ENCODE results near the gene TIMM29. TPM values are rescaled to one million over a fixed set of nuclear protein-coding genes. Genes with fewer than 3 reads are reported as not detected.

Gene TIMM29
- total RNA-seq, 4 donors from 2014 or later: 27.1 to 40.4 (median 32.8) TPM

DNA sequence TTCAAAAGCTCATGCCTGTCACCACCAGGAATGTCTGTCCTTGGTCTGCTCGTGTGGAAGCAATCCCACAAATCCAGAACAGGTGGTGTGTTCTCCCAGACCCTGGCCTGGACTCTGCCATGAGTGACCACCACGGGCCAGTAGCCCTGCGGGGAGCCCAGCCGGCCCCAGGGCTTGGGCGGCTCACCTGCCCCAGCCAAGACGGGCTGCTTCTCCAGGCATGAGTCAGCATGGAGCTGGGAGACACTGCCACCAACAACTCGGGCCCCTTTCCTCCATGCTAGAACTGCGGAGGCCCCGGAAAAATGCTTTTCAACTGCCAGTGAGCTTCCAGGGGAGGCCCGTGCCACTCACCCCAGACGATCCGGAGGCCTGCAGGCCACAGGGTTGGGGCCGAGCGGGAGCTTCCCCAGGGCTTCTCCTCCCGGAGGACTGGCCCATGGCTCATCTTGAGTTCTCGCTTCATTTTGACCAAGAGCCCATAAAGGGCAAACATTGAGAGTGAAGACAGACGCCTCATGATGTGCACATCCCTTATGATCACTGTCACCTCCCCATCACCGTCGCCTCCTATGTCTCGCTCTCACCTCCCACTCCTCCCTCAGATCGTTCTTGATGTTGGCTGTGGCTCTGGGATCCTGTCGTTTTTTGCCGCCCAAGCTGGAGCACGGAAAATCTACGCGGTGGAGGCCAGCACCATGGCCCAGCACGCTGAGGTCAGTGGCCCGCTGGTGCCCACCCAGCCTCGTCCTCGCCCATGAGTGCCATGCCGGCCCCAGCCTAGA, 16.8 kb upstream of the TIMM29 start:
- Histone ChIP-seq H3K27me3 (no peaks in the 10 kb centered on the region), H3K4me3 (no peak overlapping the region), H3K36me3 (peaks cover 0 to 97% (median 37%) of the 10 kb centered on the region in 3 donors), H3K27ac (no peak overlapping the region), H3K4me1 (peaks cover 0 to 6% (median 0%) of the 10 kb centered on the region in 4 donors), H3K9me3 (no peaks in the 10 kb centered on the region)
- no peak for DNase-seq (ENCODE audit: low spot score in 2 of 2)
- 86 to 90% methylated on average over 26 to 30 of the region's 31 CpGs for WGBS, 2 donors
- TF ChIP-seq, protein P1, sequence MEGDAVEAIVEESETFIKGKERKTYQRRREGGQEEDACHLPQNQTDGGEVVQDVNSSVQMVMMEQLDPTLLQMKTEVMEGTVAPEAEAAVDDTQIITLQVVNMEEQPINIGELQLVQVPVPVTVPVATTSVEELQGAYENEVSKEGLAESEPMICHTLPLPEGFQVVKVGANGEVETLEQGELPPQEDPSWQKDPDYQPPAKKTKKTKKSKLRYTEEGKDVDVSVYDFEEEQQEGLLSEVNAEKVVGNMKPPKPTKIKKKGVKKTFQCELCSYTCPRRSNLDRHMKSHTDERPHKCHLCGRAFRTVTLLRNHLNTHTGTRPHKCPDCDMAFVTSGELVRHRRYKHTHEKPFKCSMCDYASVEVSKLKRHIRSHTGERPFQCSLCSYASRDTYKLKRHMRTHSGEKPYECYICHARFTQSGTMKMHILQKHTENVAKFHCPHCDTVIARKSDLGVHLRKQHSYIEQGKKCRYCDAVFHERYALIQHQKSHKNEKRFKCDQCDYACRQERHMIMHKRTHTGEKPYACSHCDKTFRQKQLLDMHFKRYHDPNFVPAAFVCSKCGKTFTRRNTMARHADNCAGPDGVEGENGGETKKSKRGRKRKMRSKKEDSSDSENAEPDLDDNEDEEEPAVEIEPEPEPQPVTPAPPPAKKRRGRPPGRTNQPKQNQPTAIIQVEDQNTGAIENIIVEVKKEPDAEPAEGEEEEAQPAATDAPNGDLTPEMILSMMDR (IDR thresholded peaks at IDR 0.05): no peak
- no peak for TF ChIP-seq POLR2A (IDR thresholded peaks at IDR 0.05)
- TF ChIP-seq EP300 (IDR thresholded peaks at IDR 0.05): no peak

DNA sequence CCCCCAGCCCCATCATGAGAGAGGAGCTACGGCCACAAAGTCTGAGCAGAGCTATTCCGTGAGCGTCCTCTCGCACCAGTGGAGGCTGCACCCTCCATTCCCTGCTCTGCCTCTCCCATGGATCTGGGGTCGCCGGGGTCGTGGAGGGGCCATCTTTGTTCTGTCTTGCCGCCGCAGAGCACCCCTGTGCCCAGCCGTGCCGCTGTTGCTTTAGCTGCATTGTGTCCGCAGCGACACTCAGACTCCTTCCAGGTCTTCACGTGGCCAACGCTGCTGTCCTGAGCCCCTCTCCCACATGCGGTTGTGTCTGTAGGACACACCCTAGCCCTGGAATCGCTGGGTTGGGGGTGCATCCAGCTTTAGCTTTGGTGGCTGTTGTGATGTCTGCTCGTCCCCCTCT, 16.0 kb upstream of the TIMM29 start:
- Histone ChIP-seq H3K4me1 (peaks cover 0 to 6% (median 0%) of the 10 kb centered on the region in 4 donors), H3K27me3 (no peaks in the 10 kb centered on the region), H3K9me3 (no peaks in the 10 kb centered on the region), H3K27ac (no peak overlapping the region), H3K36me3 (peaks cover 0 to 94% (median 37%) of the 10 kb centered on the region in 3 donors), H3K4me3 (no peak overlapping the region)
- TF ChIP-seq, protein P1 (IDR thresholded peaks at IDR 0.05): no peak
- TF ChIP-seq EP300 (IDR thresholded peaks at IDR 0.05) (no peak), POLR2A (IDR thresholded peaks at IDR 0.05) (no peak)
- 91 to 93% methylated on average over 12 to 16 of the region's 18 CpGs for WGBS, 2 donors
- DNase-seq (ENCODE audit: low spot score in 2 of 2): no peak

DNA sequence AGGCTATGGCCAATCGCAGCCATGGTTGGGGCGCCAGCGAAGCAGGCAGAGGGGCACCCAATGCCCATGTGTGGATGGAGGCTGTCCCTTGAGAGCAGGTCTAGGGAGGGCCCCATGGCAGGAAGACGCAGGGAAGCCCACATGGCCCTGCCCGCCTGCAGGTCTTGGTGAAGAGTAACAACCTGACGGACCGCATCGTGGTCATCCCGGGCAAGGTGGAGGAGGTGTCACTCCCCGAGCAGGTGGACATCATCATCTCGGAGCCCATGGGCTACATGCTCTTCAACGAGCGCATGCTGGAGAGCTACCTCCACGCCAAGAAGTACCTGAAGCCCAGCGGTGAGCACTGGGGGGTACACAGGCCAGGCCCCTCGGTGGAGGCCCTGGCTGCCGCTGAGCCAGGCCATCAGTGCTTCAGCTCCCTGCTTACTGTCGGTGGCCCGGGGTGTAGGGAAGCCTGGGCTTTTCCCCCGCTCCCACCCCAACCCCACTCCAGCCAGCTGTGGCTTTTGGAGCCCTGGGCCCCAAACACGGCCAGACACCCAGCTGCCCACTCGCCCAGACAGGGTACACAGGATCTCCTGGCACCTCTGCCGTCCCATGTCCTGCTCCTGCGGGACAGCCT, 14.8 kb upstream of the TIMM29 start:
- no peak overlapping the region for H3K27ac ChIP-seq
- peaks cover 0 to 6% (median 0%) of the 10 kb centered on the region in 4 donors for H3K4me1 ChIP-seq
- TF ChIP-seq, protein P1 (IDR thresholded peaks at IDR 0.05): no peak
- no peak for TF ChIP-seq EP300 (IDR thresholded peaks at IDR 0.05)
- TF ChIP-seq POLR2A (IDR thresholded peaks at IDR 0.05): no peak
- no peak overlapping the region for H3K4me3 ChIP-seq
- H3K27me3 ChIP-seq: no peaks in the 10 kb centered on the region
- H3K9me3 ChIP-seq: no peaks in the 10 kb centered on the region
- 92 to 97% methylated on average over 12 to 20 of the region's 24 CpGs for WGBS, 2 donors
- DNase-seq (ENCODE audit: low spot score in 2 of 2): no peak
- H3K36me3 ChIP-seq: peaks cover 0 to 94% (median 26%) of the 10 kb centered on the region in 3 donors

DNA sequence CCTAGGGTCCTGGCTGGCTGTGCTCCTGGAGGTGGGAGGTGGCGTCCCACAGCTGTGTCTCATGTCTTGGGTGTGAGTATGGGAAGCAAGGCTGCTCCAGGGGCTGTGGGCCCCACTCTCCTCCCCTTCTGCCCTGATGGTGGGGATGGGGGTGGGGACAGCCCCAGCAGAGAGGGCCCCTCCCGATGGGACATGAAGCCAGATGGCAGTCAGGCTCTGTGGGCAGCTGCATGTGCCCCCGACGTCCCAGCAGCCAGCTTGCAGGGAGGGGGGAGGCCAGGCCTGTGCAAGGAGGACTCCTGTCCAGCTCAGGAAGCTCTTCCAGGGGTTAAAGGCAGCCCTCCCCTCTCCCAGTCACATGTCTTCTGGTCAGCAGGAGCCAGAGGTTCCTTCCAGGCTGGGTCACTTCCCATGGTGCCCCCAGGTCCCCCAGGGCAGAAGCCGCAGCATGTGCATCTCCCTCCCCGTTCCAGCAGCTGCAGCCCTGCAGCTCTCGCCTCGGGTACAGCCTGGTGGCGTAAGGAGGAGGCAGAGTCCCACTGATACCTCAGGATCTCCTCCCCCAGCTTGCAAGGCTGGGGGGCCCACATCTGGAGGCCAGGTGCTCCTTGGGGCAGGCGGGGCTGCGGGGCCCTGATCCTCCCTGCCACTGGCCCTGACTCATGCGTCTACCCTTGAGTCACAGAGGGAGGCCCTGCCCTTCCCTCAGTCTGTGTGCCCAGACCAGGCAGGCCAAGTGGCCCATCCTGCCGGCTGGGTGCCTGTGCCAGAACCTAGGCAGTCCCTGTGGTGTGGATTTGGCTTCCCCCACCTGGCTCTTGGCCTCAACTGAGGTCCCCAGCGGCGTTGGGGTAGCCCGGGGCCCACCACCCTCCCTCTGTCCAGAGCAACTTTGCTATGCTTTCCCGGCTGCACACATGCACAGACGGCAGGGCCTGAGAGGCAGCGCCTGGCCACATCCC, 13.2 kb upstream of the TIMM29 start:
- H3K27me3 ChIP-seq: no peaks in the 10 kb centered on the region
- peak; percentile 25 to 57 for DNase-seq (ENCODE audit: low spot score in 2 of 2)
- peaks cover 2 to 94% (median 20%) of the 10 kb centered on the region in 3 donors for H3K36me3 ChIP-seq
- H3K4me3 ChIP-seq: no peak overlapping the region
- H3K27ac ChIP-seq: no peak overlapping the region
- H3K9me3 ChIP-seq: no peaks in the 10 kb centered on the region
- TF ChIP-seq EP300 (IDR thresholded peaks at IDR 0.05): peak in 1 of 2 donors; percentile 35
- TF ChIP-seq, protein P1 (IDR thresholded peaks at IDR 0.05): no peak
- WGBS, 2 donors: 65 to 69% methylated on average over 18 to 19 of the region's 19 CpGs
- peaks cover 0 to 6% (median 0%) of the 10 kb centered on the region in 4 donors for H3K4me1 ChIP-seq
